Keratinocyte (primary cell): ENCODE measurements around the gene ZBTB8A. TPM values are rescaled to one million over a fixed set of nuclear protein-coding genes. Genes with fewer than 3 reads are reported as not detected.
"Not testable (repeated sequence)": the region's sequence is repeated elsewhere in the genome, so short reads cannot be mapped to it uniquely, and the experiment has no call there.

Source experiments
- DNase-seq: peaks from one replicate; pipeline ENCODE4 v3.0.0-alpha.2; 2011; ENCODE audit warnings: low read depth, missing footprints, low spot score
- FAIRE-seq: peaks from 2 replicates; lab custom pipeline; 2011; peaks lifted over from hg19 to GRCh38; lab: Jason Lieb, UNC
- H2AFZ ChIP-seq: 2 replicates; pipeline ENCODE4 v1.6.0; 2012; ENCODE audit warnings: low read length, control low read depth, inconsistent platforms; ENCODE audit not compliant: control insufficient read depth
- H3K27ac ChIP-seq: 2 replicates; pipeline ENCODE4 v1.5.1; 2011; ENCODE audit warnings: low read length; ENCODE audit not compliant: control insufficient read depth, insufficient read depth
- H3K27me3 ChIP-seq: 3 replicates; pipeline ENCODE4 v1.6.0; 2011; ENCODE audit warnings: low read length; ENCODE audit not compliant: control insufficient read depth, insufficient read depth; ENCODE audit errors: extremely low read depth
- H3K36me3 ChIP-seq, 2 experiments: 2 replicates in 1 of 2; 3 replicates in 1 of 2; pipeline ENCODE4 v1.5.1; 2011; ENCODE audit warnings: low read length in 2 of 2, mild to moderate bottlenecking in 1 of 2; ENCODE audit not compliant: control insufficient read depth in 2 of 2, insufficient read depth in 2 of 2; ENCODE audit errors: extremely low read depth in 1 of 2
- H3K4me1 ChIP-seq: 3 replicates; pipeline ENCODE4 v1.5.1; 2011; ENCODE audit warnings: low read length; ENCODE audit not compliant: control insufficient read depth, insufficient read depth; ENCODE audit errors: extremely low read depth
- H3K4me2 ChIP-seq: 3 replicates; pipeline ENCODE4 v1.6.0; 2011; ENCODE audit warnings: low read depth, low read length; ENCODE audit not compliant: control insufficient read depth, insufficient read depth; ENCODE audit errors: extremely low read depth
- H3K4me3 ChIP-seq, 3 experiments: fragments of 200-600 bp in 1 of 3; sonication (generic) in 1 of 3; 2 replicates in 2 of 3; 3 replicates in 1 of 3; pipeline ENCODE4 v1.5.1; 2011 to 2016; ENCODE audit warnings: low read length in 3 of 3, mild to moderate bottlenecking in 3 of 3, control low read depth in 2 of 3, inconsistent platforms in 1 of 3, low read depth in 1 of 3, mixed read lengths in 1 of 3, mixed run types in 1 of 3, moderate library complexity in 1 of 3; ENCODE audit not compliant: control insufficient read depth in 2 of 3, insufficient read depth in 2 of 3; ENCODE audit errors: extremely low read depth in 1 of 3
- H3K79me2 ChIP-seq: 2 replicates; pipeline ENCODE4 v1.6.0; 2012; ENCODE audit warnings: low read length; ENCODE audit not compliant: control insufficient read depth, insufficient read depth
- H3K9ac ChIP-seq: 3 replicates; pipeline ENCODE4 v1.6.0; 2011; ENCODE audit warnings: low read length; ENCODE audit not compliant: control insufficient read depth, insufficient read depth; ENCODE audit errors: extremely low read depth
- H3K9me1 ChIP-seq: 3 replicates; pipeline ENCODE4 v1.6.0; 2011; ENCODE audit warnings: low read length; ENCODE audit not compliant: control insufficient read depth, insufficient read depth; ENCODE audit errors: extremely low read depth
- H3K9me3 ChIP-seq: 2 replicates; pipeline ENCODE4 v1.5.1; 2012; ENCODE audit warnings: low read depth, low read length; ENCODE audit not compliant: control insufficient read depth
- H4K20me1 ChIP-seq: 3 replicates; pipeline ENCODE4 v1.6.0; 2011; ENCODE audit warnings: low read length; ENCODE audit not compliant: control insufficient read depth, insufficient read depth; ENCODE audit errors: extremely low read depth
- EZH2 ChIP-seq: IDR thresholded peaks from one replicate; pipeline ENCODE4 v1.6.1; 2012; ENCODE audit warnings: inconsistent platforms, mild to moderate bottlenecking, low read length, moderate library complexity
- dilution Hi-C: fragments of 300-500 bp; cut with MboI; formaldehyde crosslinking; loops from one replicate; pipeline ENCODE4 v1.7.0; 2020; ENCODE audit warnings: low sequenced_read_pairs; ENCODE audit not compliant: extremely low pct_ligation_motif_present
- polyA plus RNA-seq, 5 experiments: library from polyadenylated mRNA; depleted of rRNA in 3 of 5; stranded (reverse) in 3 of 5; stranded (forward) in 1 of 5; unstranded in 1 of 5; fragments of >200 nt; gene quantifications; 1 replicate in 1 of 5; 2 replicates in 3 of 5; 3 replicates in 1 of 5; pipeline versions ENCODE4 v1.2.1 to v1.2.3, GENCODE V29; 2011 to 2012; ENCODE audit warnings: missing spikeins in 2 of 5, low read depth in 1 of 5, low replicate concordance in 1 of 5
- TF ChIP-seq, protein P1 (sequence below), 3 experiments: IDR thresholded peaks in 1 of 3; conservative IDR thresholded peaks in 1 of 3; optimal IDR thresholded peaks in 1 of 3; 2 replicates in 2 of 3; 3 replicates in 1 of 3; pipeline versions ENCODE3 to v1.5.1; 2011; ENCODE audit warnings: low read length in 3 of 3, mild to moderate bottlenecking in 3 of 3, moderate library complexity in 2 of 3, control low read depth in 1 of 3, inconsistent platforms in 1 of 3; ENCODE audit not compliant: insufficient read depth in 2 of 3; ENCODE audit errors: extremely low read depth in 1 of 3

ZBTB8A gene
- polyA plus RNA-seq, 1 donor (not counting 4 experiments of a cell fraction or from before 2014, with no cell fraction given) = 5.3 TPM

DNA sequence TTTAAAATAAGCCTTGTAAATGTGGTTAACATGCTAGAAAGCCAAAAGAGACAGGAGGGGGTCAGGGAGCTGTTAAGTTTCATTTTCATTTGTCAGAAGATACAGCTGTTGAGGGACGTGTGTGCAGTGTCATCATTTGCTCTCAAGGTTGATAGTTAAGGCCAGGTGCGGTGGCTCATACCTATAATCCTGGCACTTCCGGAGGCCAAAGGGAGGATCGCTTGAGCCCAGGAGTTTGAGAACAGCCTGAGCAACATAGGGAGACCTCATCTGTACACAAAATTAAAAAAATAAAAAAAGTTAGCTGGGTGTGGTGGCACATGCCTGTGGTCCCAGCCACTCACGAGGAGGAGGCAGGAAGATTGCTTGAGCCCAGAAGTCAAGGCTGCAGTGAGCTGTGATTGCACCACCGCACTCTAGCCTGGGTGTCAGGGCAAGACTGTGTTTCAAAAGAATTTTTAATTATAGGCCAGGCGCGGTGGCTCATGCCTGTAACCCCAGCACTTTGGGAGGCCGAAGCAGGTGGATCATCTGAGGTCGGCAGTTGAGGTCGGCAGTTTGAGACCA is 88.5 kb downstream of the ZBTB8A start:
- H3K9me1 ChIP-seq = no peaks in the 10 kb centered on the region

DNA sequence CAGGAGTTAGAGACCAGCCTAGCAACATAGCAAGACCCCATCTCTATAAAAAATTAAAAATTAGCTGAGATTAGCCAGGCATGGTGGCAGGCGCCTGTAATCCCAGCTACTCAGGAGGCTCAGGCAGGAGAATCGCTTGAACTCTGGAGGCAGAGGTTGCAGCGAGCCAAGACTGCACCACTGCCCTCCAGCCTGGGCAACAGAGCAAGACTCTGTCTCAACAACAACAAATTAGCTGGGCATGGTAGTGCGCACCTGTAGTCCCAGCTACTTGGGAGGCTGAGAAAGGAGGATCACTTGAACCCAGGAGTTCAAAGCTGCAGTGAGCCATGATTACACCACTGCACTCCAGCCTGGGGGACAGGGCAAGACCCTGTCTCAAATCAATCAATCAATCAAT is 90.9 kb downstream of the ZBTB8A start:
- H3K4me1 ChIP-seq, H3K79me2 ChIP-seq, H4K20me1 ChIP-seq, H3K27ac ChIP-seq, H3K4me2 ChIP-seq, H2AFZ ChIP-seq, H3K9ac ChIP-seq, H3K27me3 ChIP-seq, FAIRE-seq, H3K4me3 ChIP-seq, DNase-seq, H3K9me3 ChIP-seq, H3K9me1 ChIP-seq, dilution Hi-C loops: not testable (repeated sequence)
- peaks cover 8 to 13% of the 10 kb centered on the region in 2 experiments for H3K36me3 ChIP-seq

More for the DNA sequence above, 88.5 kb downstream of the ZBTB8A start:
- Histone ChIP-seq H4K20me1 (no peaks in the 10 kb centered on the region), H3K4me1 (no peaks in the 10 kb centered on the region), H3K79me2 (no peaks in the 10 kb centered on the region), H3K9ac (no peak overlapping the region), H3K4me2 (no peak overlapping the region), H3K27me3 (no peaks in the 10 kb centered on the region), H3K9me3 (no peaks in the 10 kb centered on the region), H3K4me3 (no peak overlapping the region), H2AFZ (no peak overlapping the region), H3K36me3 (peaks cover 4% of the 10 kb centered on the region in 2 experiments), H3K27ac (no peak overlapping the region)
- dilution Hi-C loops = no loop called here
- DNase-seq (no peak), FAIRE-seq (no peak)
- TF ChIP-seq, protein P1, sequence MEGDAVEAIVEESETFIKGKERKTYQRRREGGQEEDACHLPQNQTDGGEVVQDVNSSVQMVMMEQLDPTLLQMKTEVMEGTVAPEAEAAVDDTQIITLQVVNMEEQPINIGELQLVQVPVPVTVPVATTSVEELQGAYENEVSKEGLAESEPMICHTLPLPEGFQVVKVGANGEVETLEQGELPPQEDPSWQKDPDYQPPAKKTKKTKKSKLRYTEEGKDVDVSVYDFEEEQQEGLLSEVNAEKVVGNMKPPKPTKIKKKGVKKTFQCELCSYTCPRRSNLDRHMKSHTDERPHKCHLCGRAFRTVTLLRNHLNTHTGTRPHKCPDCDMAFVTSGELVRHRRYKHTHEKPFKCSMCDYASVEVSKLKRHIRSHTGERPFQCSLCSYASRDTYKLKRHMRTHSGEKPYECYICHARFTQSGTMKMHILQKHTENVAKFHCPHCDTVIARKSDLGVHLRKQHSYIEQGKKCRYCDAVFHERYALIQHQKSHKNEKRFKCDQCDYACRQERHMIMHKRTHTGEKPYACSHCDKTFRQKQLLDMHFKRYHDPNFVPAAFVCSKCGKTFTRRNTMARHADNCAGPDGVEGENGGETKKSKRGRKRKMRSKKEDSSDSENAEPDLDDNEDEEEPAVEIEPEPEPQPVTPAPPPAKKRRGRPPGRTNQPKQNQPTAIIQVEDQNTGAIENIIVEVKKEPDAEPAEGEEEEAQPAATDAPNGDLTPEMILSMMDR (optimal IDR thresholded peaks at IDR 0.05 in 1 of 3, IDR thresholded peaks at IDR 0.05 in 1 of 3, conservative IDR thresholded peaks at IDR 0.05 in 1 of 3; ENCODE audit: extremely low read depth in 1 of 3, insufficient read depth in 2 of 3, low read length in 3 of 3) = no peak
- no peak for TF ChIP-seq EZH2

DNA sequence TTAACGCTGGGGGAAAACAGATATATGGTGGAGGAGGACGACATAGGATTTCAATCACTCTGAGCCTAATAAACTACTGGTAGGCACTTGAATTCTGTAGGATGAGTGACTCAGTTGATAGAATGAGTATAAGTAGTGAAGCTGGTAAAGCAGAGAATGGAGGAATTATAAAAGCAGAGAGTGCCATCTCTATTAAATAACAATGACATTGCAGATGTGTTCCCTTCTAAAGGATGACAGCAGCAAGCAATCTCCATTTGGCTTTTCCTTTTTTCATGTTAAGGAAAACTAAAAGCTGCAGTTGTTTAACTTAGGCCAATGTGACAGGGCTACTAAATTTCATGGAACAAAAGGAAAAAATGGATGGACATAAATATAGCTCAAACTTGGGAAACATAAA is 93.6 kb downstream of the ZBTB8A start:
- Histone ChIP-seq H3K9me3 (no peaks in the 10 kb centered on the region), H3K9me1 (no peaks in the 10 kb centered on the region), H3K36me3 (peaks cover 4 to 13% of the 10 kb centered on the region in 2 experiments), H4K20me1 (no peaks in the 10 kb centered on the region), H3K4me3 (no peak overlapping the region), H2AFZ (no peak overlapping the region), H3K27me3 (no peaks in the 10 kb centered on the region), H3K79me2 (peaks cover 15% of the 10 kb centered on the region), H3K4me2 (no peak overlapping the region), H3K27ac (no peak overlapping the region), H3K9ac (no peak overlapping the region), H3K4me1 (no peaks in the 10 kb centered on the region)
- no peak for TF ChIP-seq EZH2
- TF ChIP-seq, protein P1 (optimal IDR thresholded peaks at IDR 0.05 in 1 of 3, IDR thresholded peaks at IDR 0.05 in 1 of 3, conservative IDR thresholded peaks at IDR 0.05 in 1 of 3; ENCODE audit: extremely low read depth in 1 of 3, insufficient read depth in 2 of 3, low read length in 3 of 3) = no peak
- dilution Hi-C loops = no loop called here
- DNase-seq (no peak), FAIRE-seq (no peak)
